LNCaP clone FGC (cell line): ENCODE results near the gene NPM3.
A peak's percentile ranks its signal among the peaks of the same experiment; 100 is the strongest.
"Not testable (repeated sequence)": the region's sequence is repeated elsewhere in the genome, so short reads cannot be mapped to it uniquely, and the experiment has no call there.

Source experiments
- DNase-seq: peaks from one replicate; pipeline ENCODE4 v3.0.0-alpha.2; 2011; ENCODE audit warnings: low read depth
- H3K4me3 ChIP-seq: 2 replicates; pipeline ENCODE4 v1.5.1; 2011; ENCODE audit warnings: mild to moderate bottlenecking, low read depth, low read length, control low read depth
- CTCF ChIP-seq: IDR thresholded peaks from 2 replicates; pipeline ENCODE4 v1.5.1; 2012; ENCODE audit warnings: mild to moderate bottlenecking; ENCODE audit not compliant: control insufficient read depth, insufficient read depth; ENCODE audit errors: extremely low read depth

The NPM3 gene

GRCh38 chr10:101803511-101803910 lies 20.3 kb upstream of the NPM3 start:
- no peak overlapping the region for H3K4me3 ChIP-seq
- no peak for DNase-seq
- no peak for TF ChIP-seq CTCF

- DNase-seq: no peak
- TF ChIP-seq CTCF: no peak
- no peak overlapping the region for H3K4me3 ChIP-seq
These were observed 14.3 kb upstream of the NPM3 start for GRCh38 chr10:101797403-101798059.

GRCh38 chr10:101793526-101793925 lies 10.3 kb upstream of the NPM3 start:
- H3K4me3 ChIP-seq: no peak overlapping the region
- no peak for DNase-seq
- TF ChIP-seq CTCF: no peak

- TF ChIP-seq CTCF: no peak
- H3K4me3 ChIP-seq: no peak overlapping the region
- no peak for DNase-seq
These were observed 6.4 kb upstream of the NPM3 start for GRCh38 chr10:101789686-101790085.

GRCh38 chr10:101789231-101789630 lies 6.0 kb upstream of the NPM3 start:
- H3K4me3 ChIP-seq: not testable (repeated sequence)

GRCh38 chr10:101785801-101786200 lies 2.6 kb upstream of the NPM3 start:
- DNase-seq: no peak
- no peak for TF ChIP-seq CTCF
- no peak overlapping the region for H3K4me3 ChIP-seq

More at GRCh38 chr10:101789231-101789630, 6.0 kb upstream of the NPM3 start:
- not testable (repeated sequence) for DNase-seq

- DNase-seq: no peak
- no peak for TF ChIP-seq CTCF
These were observed 1.3 kb upstream of the NPM3 start for GRCh38 chr10:101784558-101784957.

GRCh38 chr10:101783736-101784118 lies 481 bp upstream of the NPM3 start:
- peak overlapping the region; percentile 64 for H3K4me3 ChIP-seq
- no peak for DNase-seq

More at GRCh38 chr10:101784558-101784957, 1.3 kb upstream of the NPM3 start:
- H3K4me3 ChIP-seq: no peak overlapping the region

More at GRCh38 chr10:101783736-101784118, 481 bp upstream of the NPM3 start:
- TF ChIP-seq CTCF: no peak
